ENCODE measurements around the gene C1QTNF5. TPM values are rescaled to one million over a fixed set of nuclear protein-coding genes. Genes with fewer than 3 reads are reported as not detected.
A peak's percentile ranks its signal among the peaks of the same experiment; 100 is the strongest.

Gene C1QTNF5
- total and polyA plus RNA-seq, 2 of the 8 experiments (the other 6 are each of a cell fraction or from before 2014, with no cell fraction given) = 2.2 to 2.7 TPM

GRCh38 chr11:119377112-119377901 is 36.6 kb upstream of the C1QTNF5 start:
- Histone ChIP-seq H4K5ac (ENCODE audit: insufficient read length, low read depth, low read length) (no peak overlapping the region), H3K9me3 (ENCODE audit: insufficient read depth in 2 of 2, low read depth in 1 of 2, low read length in 1 of 2) (no peaks in the 10 kb centered on the region), H3K27me3 (replicated peaks in 1 of 4; ENCODE audit: control insufficient read depth in 3 of 4, extremely low read depth in 1 of 4, insufficient read depth in 3 of 4, low read length in 3 of 4) (peaks cover 0 to 12% (median 10%) of the 10 kb centered on the region in 4 experiments; a peak in 6 of 7 replicates), H3K56ac (replicated peaks; ENCODE audit: insufficient read length, low read depth, low read length) (no peak overlapping the region), H3K14ac (ENCODE audit: insufficient read length) (no peak overlapping the region), H2AFZ (ENCODE audit: low read length) (no peak overlapping the region), H3K4me1 (replicated peaks in 1 of 4; ENCODE audit: control insufficient read depth in 3 of 4, insufficient read depth in 4 of 4, low read length in 3 of 4) (peaks cover 9 to 59% (median 45%) of the 10 kb centered on the region in 4 experiments), H3K23me2 (ENCODE audit: low read depth, low read length) (peaks cover 20% of the 10 kb centered on the region), H2BK5ac (ENCODE audit: low read depth, low read length) (0 out of 2 replicates have a peak overlapping the region, but pooled peaks have one; percentile 54), H3K79me2 (ENCODE audit: control insufficient read depth in 1 of 2, insufficient read depth in 2 of 2, low read length in 2 of 2) (no peaks in the 10 kb centered on the region), H2BK120ac (replicated peaks; ENCODE audit: low read depth, low read length) (no peak overlapping the region), H4K8ac (ENCODE audit: extremely low read depth, insufficient read depth, low read length) (peak overlapping the region; percentile 45; the same call in 1 of the 2 replicates), H2BK20ac (ENCODE audit: low read length) (0 out of 2 replicates have a peak overlapping the region, but pooled peaks have one; percentile 2), H3K27ac (ENCODE audit: low read depth, low read length) (peak overlapping the region; percentile 9; the same call in 1 of the 2 replicates), H3K9ac (replicated peaks in 1 of 4; ENCODE audit: extremely low read depth in 1 of 4, low read depth in 3 of 4, low read length in 3 of 4) (no peak overlapping the region), H4K20me1 (replicated peaks in 1 of 2; ENCODE audit: control insufficient read depth in 1 of 2, insufficient read depth in 2 of 2, low read length in 2 of 2) (peaks cover 0 to 4% of the 10 kb centered on the region in 2 experiments), H3K23ac (ENCODE audit: insufficient read length) (no peak overlapping the region), H3K4me3 (ENCODE audit: extremely low read depth in 1 of 4, insufficient read depth in 2 of 4, low read depth in 3 of 4, low read length in 4 of 4) (no peak overlapping the region), H2BK12ac (ENCODE audit: low read depth, low read length) (peak overlapping the region; percentile 55; the same call in 1 of the 2 replicates), H3K36me3 (ENCODE audit: control insufficient read depth in 2 of 4, insufficient read depth in 4 of 4, low read length in 3 of 4) (no peaks in the 10 kb centered on the region), H3K4me2 (ENCODE audit: insufficient read depth in 1 of 2, low read depth in 2 of 2, low read length in 2 of 2) (0 out of 4 replicates have a peak overlapping the region, but pooled peaks of 1 of the 2 experiments have one; percentile 45), H3K79me1 (ENCODE audit: low read depth, low read length) (no peaks in the 10 kb centered on the region), H2BK15ac (ENCODE audit: low read length) (peak overlapping the region; percentile 24), H2AK5ac (ENCODE audit: low read depth, low read length) (no peak overlapping the region), H3K4ac (replicated peaks; ENCODE audit: insufficient read length, low read depth, low read length) (peak overlapping the region; percentile 32), H4K91ac (replicated peaks; ENCODE audit: insufficient read length, low read length) (peak overlapping the region; percentile 71), H3K18ac (ENCODE audit: extremely low read depth, low read length) (peak overlapping the region; percentile 43; the same call in 1 of the 2 replicates)
- CTCF ChIA-PET (ENCODE audit: partially characterized antibody) = interaction anchor here (0.6 to 26.3 kb wide), 15 partner anchors 7 to 867 kb away, joined by 3 to 474 read pairs (median 12); partner anchors contain the start of genes C1QTNF5, MFRP, THY1 and USP2
- no peak for DNase-seq (ENCODE audit: low read depth in 1 of 2, low spot score in 2 of 2)
- 81% methylated on average over 12 of the region's 12 CpGs; no CpG with 5 or more reads in 1 of the 2 experiments for WGBS, 2 experiments (ENCODE audit: extremely low coverage in 1 of 2, insufficient coverage in 1 of 2, insufficient read length in 1 of 2, insufficient replicate concordance in 2 of 2, low coverage in 1 of 2, low lambda C conversion rate in 2 of 2, missing lambda C conversion rate in 1 of 2)
- POLR2A ChIA-PET (ENCODE audit: partially characterized antibody) = interaction anchor here (0.6 to 1.6 kb wide), 7 partner anchors 12 to 282 kb away, joined by 3 to 6 read pairs (median 4); partner anchors contain the start of genes C1QTNF5 and DPAGT1
- no peak for FAIRE-seq
- TF ChIP-seq ATF3 (IDR thresholded peaks at IDR 0.05; ENCODE audit: insufficient read depth, low read depth, low read length) (no peak), POLR2AphosphoS5 (IDR thresholded peaks at IDR 0.05; ENCODE audit: low read depth, low read length) (no peak), KDM1A (IDR thresholded peaks at IDR 0.05; ENCODE audit: borderline replicate concordance, low read length) (no peak), SIRT6 (IDR thresholded peaks at IDR 0.05; ENCODE audit: low read length) (no peak), RNF2 (IDR thresholded peaks at IDR 0.05; ENCODE audit: borderline replicate concordance, low read depth, low read length, missing control alignments, poor library complexity, severe bottlenecking) (no peak), BRCA1 (IDR thresholded peaks at IDR 0.05; ENCODE audit: low read depth, low read length) (no peak), MAFK (IDR thresholded peaks at IDR 0.05; ENCODE audit: low read depth, low read length) (no peak), MAX (IDR thresholded peaks at IDR 0.05) (no peak), JUND (IDR thresholded peaks at IDR 0.05; ENCODE audit: low read length) (no peak)

All from H1 (cell line).